ENCODE results near the gene CACNA2D3. TPM values are rescaled to one million over a fixed set of nuclear protein-coding genes. Genes with fewer than 3 reads are reported as not detected.

Gene CACNA2D3
- total RNA-seq, 1 donor from 2014 or later = 2.5 TPM

DNA sequence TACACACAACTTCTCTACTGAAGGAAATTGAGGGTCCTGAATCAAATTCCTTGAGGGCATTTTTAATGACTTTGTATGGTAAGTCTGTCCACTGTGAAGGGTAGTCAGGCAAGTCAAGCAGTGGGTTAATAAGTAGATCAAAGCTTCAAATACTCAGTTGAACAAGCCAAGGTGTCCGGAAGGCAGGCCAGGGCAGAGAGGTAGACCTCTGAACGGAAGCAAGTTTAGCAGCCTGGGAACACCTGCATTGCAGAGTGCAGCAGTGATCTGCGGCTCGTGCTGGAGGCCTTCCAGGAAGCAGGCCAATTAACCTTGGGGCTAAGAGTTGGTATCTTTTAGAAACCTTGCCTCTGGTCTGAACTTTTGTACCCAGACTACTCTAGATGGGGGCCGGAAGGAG lies 661.7 kb downstream of the CACNA2D3 start:
- Mint-ChIP-seq H3K9me3 (peaks cover 17% of the 10 kb centered on the region), H3K27ac (no peak overlapping the region), H3K36me3 (no peaks in the 10 kb centered on the region), H3K4me1 (ENCODE audit: unreplicated experiment) (peaks cover 7% of the 10 kb centered on the region), H3K27me3 (peaks cover 12% of the 10 kb centered on the region), H3K4me3 (no peak overlapping the region)
- TF ChIP-seq, protein P1, sequence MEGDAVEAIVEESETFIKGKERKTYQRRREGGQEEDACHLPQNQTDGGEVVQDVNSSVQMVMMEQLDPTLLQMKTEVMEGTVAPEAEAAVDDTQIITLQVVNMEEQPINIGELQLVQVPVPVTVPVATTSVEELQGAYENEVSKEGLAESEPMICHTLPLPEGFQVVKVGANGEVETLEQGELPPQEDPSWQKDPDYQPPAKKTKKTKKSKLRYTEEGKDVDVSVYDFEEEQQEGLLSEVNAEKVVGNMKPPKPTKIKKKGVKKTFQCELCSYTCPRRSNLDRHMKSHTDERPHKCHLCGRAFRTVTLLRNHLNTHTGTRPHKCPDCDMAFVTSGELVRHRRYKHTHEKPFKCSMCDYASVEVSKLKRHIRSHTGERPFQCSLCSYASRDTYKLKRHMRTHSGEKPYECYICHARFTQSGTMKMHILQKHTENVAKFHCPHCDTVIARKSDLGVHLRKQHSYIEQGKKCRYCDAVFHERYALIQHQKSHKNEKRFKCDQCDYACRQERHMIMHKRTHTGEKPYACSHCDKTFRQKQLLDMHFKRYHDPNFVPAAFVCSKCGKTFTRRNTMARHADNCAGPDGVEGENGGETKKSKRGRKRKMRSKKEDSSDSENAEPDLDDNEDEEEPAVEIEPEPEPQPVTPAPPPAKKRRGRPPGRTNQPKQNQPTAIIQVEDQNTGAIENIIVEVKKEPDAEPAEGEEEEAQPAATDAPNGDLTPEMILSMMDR (conservative IDR thresholded peaks at IDR 0.05) = no peak
- no peak for DNase-seq (ENCODE audit: extremely low spot score, unreplicated experiment)

DNA sequence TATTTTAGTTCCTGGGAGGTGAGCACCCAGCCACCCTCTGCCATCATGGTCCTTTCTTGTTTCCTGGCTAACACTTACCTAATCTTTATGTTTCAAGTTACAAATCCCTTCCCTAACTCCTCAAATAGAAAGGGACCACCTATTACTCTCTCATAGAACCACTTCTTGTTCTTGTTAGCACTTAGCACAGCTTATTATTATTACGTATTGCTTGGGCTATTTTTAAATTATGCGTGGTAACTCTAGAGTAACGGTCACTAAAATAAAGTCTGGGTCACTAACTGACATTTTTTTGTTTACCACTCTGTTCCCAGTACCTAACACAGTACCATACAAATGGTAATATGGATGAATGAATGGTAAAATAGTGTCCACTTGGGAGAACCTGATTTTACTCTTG lies 663.6 kb downstream of the CACNA2D3 start:
- no peaks in the 10 kb centered on the region for H3K4me1 Mint-ChIP-seq (ENCODE audit: unreplicated experiment)
- no peak overlapping the region for H3K4me3 Mint-ChIP-seq
- no peaks in the 10 kb centered on the region for H3K36me3 Mint-ChIP-seq
- no peak for DNase-seq (ENCODE audit: extremely low spot score, unreplicated experiment)
- H3K9me3 Mint-ChIP-seq = peaks cover 17% of the 10 kb centered on the region
- TF ChIP-seq, protein P1 (conservative IDR thresholded peaks at IDR 0.05) = no peak
- no peak overlapping the region for H3K27ac Mint-ChIP-seq
- H3K27me3 Mint-ChIP-seq = peaks cover 2% of the 10 kb centered on the region

DNA sequence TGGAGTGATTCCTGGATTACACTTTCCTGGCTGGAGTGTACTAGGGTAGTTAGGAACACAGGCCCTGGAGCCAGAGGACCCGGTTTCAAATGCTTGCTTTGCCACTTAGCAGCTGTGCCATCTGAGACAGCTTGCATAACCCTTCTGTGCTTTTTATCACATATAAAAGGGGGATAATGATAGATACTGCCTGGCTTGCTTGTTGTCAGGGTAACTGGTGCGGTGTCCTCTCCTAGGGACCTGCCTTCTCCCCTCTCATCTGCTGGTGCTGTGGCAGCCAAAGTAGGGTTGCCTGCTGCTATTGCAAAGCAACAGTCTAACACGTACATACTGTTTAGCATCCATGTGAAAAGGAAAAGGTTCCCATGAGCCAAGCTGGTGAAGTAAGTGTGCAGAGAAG lies 667.7 kb downstream of the CACNA2D3 start:
- Mint-ChIP-seq H3K27me3 (no peaks in the 10 kb centered on the region), H3K4me1 (ENCODE audit: unreplicated experiment) (no peaks in the 10 kb centered on the region), H3K4me3 (no peak overlapping the region), H3K27ac (no peak overlapping the region), H3K36me3 (no peaks in the 10 kb centered on the region), H3K9me3 (peaks cover 25% of the 10 kb centered on the region)
- TF ChIP-seq, protein P1 (conservative IDR thresholded peaks at IDR 0.05) = no peak
- DNase-seq (ENCODE audit: extremely low spot score, unreplicated experiment) = no peak

DNA sequence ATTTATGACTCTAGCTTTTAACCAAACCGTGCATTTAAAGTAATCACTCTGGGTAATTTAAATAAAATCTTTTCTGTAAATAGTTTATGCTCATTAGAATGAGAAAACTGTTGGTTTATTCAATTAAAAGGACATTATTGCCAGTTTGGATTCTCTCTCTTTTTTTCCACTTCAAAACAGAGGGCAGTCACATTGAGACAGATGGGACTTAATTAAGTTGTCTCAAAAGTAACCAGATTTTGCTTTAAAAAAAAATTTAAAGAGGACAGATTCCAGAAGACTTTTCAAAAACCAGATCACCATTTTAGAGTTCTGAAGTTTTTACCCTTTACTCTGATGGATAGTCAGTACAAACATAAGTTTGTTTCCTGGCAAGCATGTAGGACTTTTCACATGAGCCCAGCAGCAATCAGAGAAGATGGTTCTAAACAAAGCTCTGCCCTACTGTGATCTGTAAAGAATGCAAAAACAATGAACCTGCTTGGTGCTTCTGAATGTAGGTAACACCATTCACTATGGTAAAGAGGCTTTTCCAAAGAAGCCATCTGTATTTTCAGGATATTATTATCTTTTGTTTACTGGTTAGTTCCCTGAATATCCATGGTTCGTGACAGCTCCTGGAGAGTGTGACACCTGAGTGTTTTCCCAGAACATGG lies 669.3 kb downstream of the CACNA2D3 start:
- H3K9me3 Mint-ChIP-seq = peaks cover 24% of the 10 kb centered on the region
- H3K4me1 Mint-ChIP-seq (ENCODE audit: unreplicated experiment) = no peaks in the 10 kb centered on the region
- no peaks in the 10 kb centered on the region for H3K36me3 Mint-ChIP-seq
- H3K27me3 Mint-ChIP-seq = no peaks in the 10 kb centered on the region
- H3K4me3 Mint-ChIP-seq = no peak overlapping the region
- TF ChIP-seq, protein P1 (conservative IDR thresholded peaks at IDR 0.05) = no peak
- H3K27ac Mint-ChIP-seq = no peak overlapping the region
- DNase-seq (ENCODE audit: extremely low spot score, unreplicated experiment) = no peak

DNA sequence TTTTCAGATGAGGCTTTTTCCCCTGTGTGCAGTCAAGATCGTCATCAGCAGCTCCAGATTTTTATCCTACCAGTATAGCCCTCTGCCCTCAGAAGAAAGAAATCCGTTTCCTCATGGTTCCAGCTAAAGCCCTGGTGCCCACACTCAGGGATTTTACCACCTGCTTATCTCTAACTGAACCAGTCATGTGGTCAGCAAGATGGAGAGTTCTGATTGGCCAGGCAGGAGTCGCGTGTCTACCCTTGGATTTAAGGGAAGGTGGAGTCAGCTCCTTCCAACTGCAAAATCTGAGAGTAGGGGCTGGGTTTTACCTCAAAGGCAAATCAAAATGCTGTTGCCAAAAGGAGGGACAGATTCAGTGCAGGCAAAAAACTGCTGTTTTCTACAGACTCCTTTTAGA lies 670.2 kb downstream of the CACNA2D3 start:
- no peak overlapping the region for H3K4me3 Mint-ChIP-seq
- TF ChIP-seq, protein P1 (conservative IDR thresholded peaks at IDR 0.05) = no peak
- H3K36me3 Mint-ChIP-seq = no peaks in the 10 kb centered on the region
- H3K27ac Mint-ChIP-seq = no peak overlapping the region
- H3K27me3 Mint-ChIP-seq = no peaks in the 10 kb centered on the region
- H3K4me1 Mint-ChIP-seq (ENCODE audit: unreplicated experiment) = no peaks in the 10 kb centered on the region
- DNase-seq (ENCODE audit: extremely low spot score, unreplicated experiment) = no peak
- peaks cover 15% of the 10 kb centered on the region for H3K9me3 Mint-ChIP-seq
